Lower leg skin (tissue), 4 donors: ENCODE data around the gene FERD3L. TPM values are rescaled to one million over a fixed set of nuclear protein-coding genes. Genes with fewer than 3 reads are reported as not detected.

Source experiments
- DNase-seq, 2 donors: peaks; one replicate each; pipeline ENCODE4 v3.0.0-alpha.2; 2019; ENCODE audit warnings: low spot score in 2 of 2
- H3K4me3 ChIP-seq: fragments of 200-600 bp; sonication (generic); 2 replicates; pipeline ENCODE4 v1.5.1; 2017; ENCODE audit warnings: mild to moderate bottlenecking, low read depth; ENCODE audit not compliant: poor library complexity, severe bottlenecking
- CTCF ChIP-seq, 3 donors: fragments of 450-650 bp; IDR thresholded peaks; one replicate each; pipeline ENCODE4 v1.5.1; 2016; ENCODE audit warnings: antibody characterized with exemption in 3 of 3, mild to moderate bottlenecking in 3 of 3, moderate library complexity in 2 of 3
- POLR2A ChIP-seq, 2 donors: fragments of 450-650 bp; IDR thresholded peaks; one replicate each; pipeline ENCODE4 v1.6.1; 2016 to 2017; ENCODE audit warnings: antibody characterized with exemption in 2 of 2, mild to moderate bottlenecking in 1 of 2, moderate library complexity in 1 of 2
- WGBS, 2 donors: methylation state at CpG; one replicate each; pipeline ENCODE4 v1.1.5; 2018; 5-methylcytosine and 5-hydroxymethylcytosine counted together
- intact Hi-C: fragments of 100-400 bp; cut with DNase I; formaldehyde crosslinking; loops from one replicate; pipeline ENCODE4 v1.15.0; 2023; ENCODE audit warnings: low total_unique reads
- total RNA-seq, 4 donors: library from RNA; depleted of rRNA; stranded (reverse); fragments of >200 nt; gene quantifications; one replicate each; pipeline ENCODE4 v1.1.0, GENCODE V29; 2016

FERD3L gene
- total RNA-seq, 4 donors from 2014 or later, result not detected

GRCh38 chr7:19110026-19110730 lies 35.0 kb downstream of the FERD3L start:
- intact Hi-C loops, result no loop called here
- no peak overlapping the region for H3K4me3 ChIP-seq
- WGBS, 2 donors, result 17 to 20% methylated on average over 11 of the region's 11 CpGs
- no peak for TF ChIP-seq POLR2A (IDR thresholded peaks at IDR 0.05)
- no peak for TF ChIP-seq CTCF (IDR thresholded peaks at IDR 0.05)
- no peak for DNase-seq

DNA sequence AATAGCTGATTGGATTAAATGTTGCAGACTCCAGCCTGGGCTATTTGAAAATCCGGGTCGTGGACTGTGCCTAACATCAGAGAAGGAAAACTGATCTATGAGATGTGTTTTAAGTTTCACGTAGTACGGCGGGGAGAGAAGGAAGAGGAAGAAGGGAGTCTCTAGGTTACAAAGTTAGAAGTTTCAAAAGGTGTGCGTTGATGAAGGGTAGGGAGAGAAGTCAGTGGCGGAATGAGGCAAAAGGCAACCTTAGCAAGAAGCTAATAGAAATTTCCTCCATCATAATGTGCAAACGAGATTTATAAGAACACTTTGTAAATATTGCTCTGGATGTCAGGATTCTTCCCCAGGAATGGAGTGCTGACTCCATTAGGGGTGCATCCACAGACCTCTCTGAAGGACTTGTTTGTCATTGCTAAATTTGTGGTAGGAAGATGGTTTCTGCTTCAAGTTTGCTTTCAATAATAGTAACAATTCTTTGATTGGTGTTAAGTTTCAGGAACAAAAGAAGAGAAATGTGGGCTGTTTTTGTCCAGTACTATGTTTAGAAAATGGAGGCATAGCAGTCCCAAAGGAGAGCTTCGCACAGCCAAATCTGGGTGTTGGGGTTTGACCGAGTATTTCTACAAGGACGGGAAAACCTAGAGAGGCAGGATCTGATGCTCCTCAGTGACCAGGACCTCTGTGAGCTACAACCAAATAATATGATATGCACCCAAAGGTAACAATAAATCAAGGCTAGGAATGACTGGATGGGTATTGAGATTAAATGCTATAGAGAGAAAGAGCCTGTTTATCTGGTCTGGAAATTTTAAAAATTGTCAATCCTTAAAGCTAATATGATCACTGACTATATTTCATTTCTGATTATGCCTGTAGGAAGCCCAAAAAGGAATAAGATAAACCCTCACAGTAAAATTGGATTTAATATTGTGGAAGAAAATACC lies 35.9 kb downstream of the FERD3L start:
- 20 to 22% methylated on average over 11 of the region's 11 CpGs for WGBS, 2 donors

DNA sequence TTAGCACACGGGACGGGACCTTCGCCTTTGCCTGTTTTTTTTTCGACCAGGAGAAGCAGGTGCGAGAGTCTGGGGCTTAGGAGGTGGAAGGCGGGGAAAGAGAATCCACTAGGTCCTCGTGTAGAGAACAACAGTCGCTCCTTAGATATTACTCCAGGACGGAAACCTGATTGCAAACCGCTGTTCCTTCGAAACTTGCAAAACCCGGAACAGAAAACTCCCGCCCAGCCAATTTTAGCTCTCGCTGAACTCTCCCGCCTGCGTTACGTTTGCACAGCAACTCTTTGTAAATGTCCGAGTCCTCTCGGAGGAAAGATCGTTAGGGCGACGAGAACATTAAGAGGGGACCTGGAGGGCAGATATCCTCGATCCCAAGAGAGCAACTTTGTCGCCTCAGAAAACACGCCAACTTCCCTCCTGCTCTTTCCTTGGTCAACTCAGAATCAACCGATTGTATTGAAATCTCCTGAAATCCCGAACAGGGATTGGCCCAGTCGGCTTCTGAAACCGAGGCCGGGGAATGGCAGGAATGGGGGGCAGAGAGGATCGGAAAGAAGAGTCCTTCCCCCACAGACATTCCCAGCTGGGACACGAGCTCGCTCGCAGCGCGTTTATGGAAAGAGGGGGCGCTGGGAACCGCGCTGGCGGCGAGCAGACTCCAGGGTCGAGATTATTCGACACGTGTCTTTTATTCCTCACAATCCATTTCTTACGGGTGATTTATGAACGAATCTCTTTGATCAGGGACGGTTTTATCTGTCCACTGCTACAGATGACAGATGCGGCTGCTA lies 37.7 kb downstream of the FERD3L start:
- WGBS, 2 donors, result 2 to 3% methylated on average over 48 of the region's 48 CpGs
- peak overlapping the region; percentile 6 for H3K4me3 ChIP-seq
- intact Hi-C loops, result no loop called here
- no peak for TF ChIP-seq CTCF (IDR thresholded peaks at IDR 0.05)
- TF ChIP-seq POLR2A (IDR thresholded peaks at IDR 0.05), result no peak
- peak; percentile 64 to 90 for DNase-seq

More for the DNA sequence above, 35.9 kb downstream of the FERD3L start:
- DNase-seq, result no peak
- no peak overlapping the region for H3K4me3 ChIP-seq
- TF ChIP-seq CTCF (IDR thresholded peaks at IDR 0.05) (no peak), POLR2A (IDR thresholded peaks at IDR 0.05) (no peak)
- intact Hi-C loops, result no loop called here

GRCh38 chr7:19107081-19107355 lies 38.2 kb downstream of the FERD3L start:
- intact Hi-C loops, result no loop called here
- WGBS, 2 donors, result 1 to 3% methylated on average over 6 of the region's 6 CpGs

More at GRCh38 chr7:19107081-19107355, 38.2 kb downstream of the FERD3L start:
- no peak overlapping the region for H3K4me3 ChIP-seq
- TF ChIP-seq POLR2A (IDR thresholded peaks at IDR 0.05) (no peak), CTCF (IDR thresholded peaks at IDR 0.05) (no peak)
- DNase-seq, result no peak
